ENCODE measurements around the gene ADGRD1.

ADGRD1 gene

GRCh38 chr12:131085125-131085815, 131.6 kb downstream of the ADGRD1 start:
- no peaks in the 10 kb centered on the region for H3K36me3 ChIP-seq (ENCODE audit: control insufficient read depth, insufficient read depth, low read length)
- no peak overlapping the region for H3K4me3 ChIP-seq (ENCODE audit: low read depth, low read length)
- no peaks in the 10 kb centered on the region for H3K9me3 ChIP-seq (ENCODE audit: control insufficient read depth, insufficient read depth, low read length)
- no peaks in the 10 kb centered on the region for H3K27me3 ChIP-seq (ENCODE audit: control insufficient read depth, insufficient read depth, low read length)
- no peak overlapping the region for H3K9ac ChIP-seq (ENCODE audit: low read depth, low read length)
- H3K4me1 ChIP-seq (ENCODE audit: control insufficient read depth, insufficient read depth, low read length): no peaks in the 10 kb centered on the region

GRCh38 chr12:131085816-131086591, 132.3 kb downstream of the ADGRD1 start:
- Histone ChIP-seq H3K4me3 (ENCODE audit: low read depth, low read length) (no peak overlapping the region), H3K4me1 (ENCODE audit: control insufficient read depth, insufficient read depth, low read length) (no peaks in the 10 kb centered on the region), H3K36me3 (ENCODE audit: control insufficient read depth, insufficient read depth, low read length) (no peaks in the 10 kb centered on the region), H3K9ac (ENCODE audit: low read depth, low read length) (no peak overlapping the region), H3K27me3 (ENCODE audit: control insufficient read depth, insufficient read depth, low read length) (no peaks in the 10 kb centered on the region), H3K9me3 (ENCODE audit: control insufficient read depth, insufficient read depth, low read length) (no peaks in the 10 kb centered on the region)

- H3K27me3 ChIP-seq (ENCODE audit: control insufficient read depth, insufficient read depth, low read length): no peaks in the 10 kb centered on the region
- H3K4me1 ChIP-seq (ENCODE audit: control insufficient read depth, insufficient read depth, low read length): no peaks in the 10 kb centered on the region
- no peaks in the 10 kb centered on the region for H3K9me3 ChIP-seq (ENCODE audit: control insufficient read depth, insufficient read depth, low read length)
- no peaks in the 10 kb centered on the region for H3K36me3 ChIP-seq (ENCODE audit: control insufficient read depth, insufficient read depth, low read length)
- no peak overlapping the region for H3K4me3 ChIP-seq (ENCODE audit: low read depth, low read length)
- no peak overlapping the region for H3K9ac ChIP-seq (ENCODE audit: low read depth, low read length)
Observed at GRCh38 chr12:131087302-131087818, 133.7 kb downstream of the ADGRD1 start.

- no peak overlapping the region for H3K4me3 ChIP-seq (ENCODE audit: low read depth, low read length)
- H3K9me3 ChIP-seq (ENCODE audit: control insufficient read depth, insufficient read depth, low read length): no peaks in the 10 kb centered on the region
- H3K27me3 ChIP-seq (ENCODE audit: control insufficient read depth, insufficient read depth, low read length): no peaks in the 10 kb centered on the region
- no peak overlapping the region for H3K9ac ChIP-seq (ENCODE audit: low read depth, low read length)
- H3K36me3 ChIP-seq (ENCODE audit: control insufficient read depth, insufficient read depth, low read length): no peaks in the 10 kb centered on the region
- H3K4me1 ChIP-seq (ENCODE audit: control insufficient read depth, insufficient read depth, low read length): no peaks in the 10 kb centered on the region
Observed at GRCh38 chr12:131087991-131088700, 134.4 kb downstream of the ADGRD1 start.

GRCh38 chr12:131088701-131089530, 135.2 kb downstream of the ADGRD1 start:
- H3K4me3 ChIP-seq (ENCODE audit: low read depth, low read length): no peak overlapping the region
- H3K4me1 ChIP-seq (ENCODE audit: control insufficient read depth, insufficient read depth, low read length): no peaks in the 10 kb centered on the region
- H3K27me3 ChIP-seq (ENCODE audit: control insufficient read depth, insufficient read depth, low read length): no peaks in the 10 kb centered on the region
- no peaks in the 10 kb centered on the region for H3K9me3 ChIP-seq (ENCODE audit: control insufficient read depth, insufficient read depth, low read length)
- no peaks in the 10 kb centered on the region for H3K36me3 ChIP-seq (ENCODE audit: control insufficient read depth, insufficient read depth, low read length)
- H3K9ac ChIP-seq (ENCODE audit: low read depth, low read length): no peak overlapping the region

GRCh38 chr12:131089531-131090273, 136.0 kb downstream of the ADGRD1 start:
- no peaks in the 10 kb centered on the region for H3K4me1 ChIP-seq (ENCODE audit: control insufficient read depth, insufficient read depth, low read length)
- H3K4me3 ChIP-seq (ENCODE audit: low read depth, low read length): no peak overlapping the region
- H3K9me3 ChIP-seq (ENCODE audit: control insufficient read depth, insufficient read depth, low read length): no peaks in the 10 kb centered on the region
- no peaks in the 10 kb centered on the region for H3K27me3 ChIP-seq (ENCODE audit: control insufficient read depth, insufficient read depth, low read length)
- no peak overlapping the region for H3K9ac ChIP-seq (ENCODE audit: low read depth, low read length)
- H3K36me3 ChIP-seq (ENCODE audit: control insufficient read depth, insufficient read depth, low read length): no peaks in the 10 kb centered on the region

- H3K36me3 ChIP-seq (ENCODE audit: control insufficient read depth, insufficient read depth, low read length): no peaks in the 10 kb centered on the region
- no peak overlapping the region for H3K4me3 ChIP-seq (ENCODE audit: low read depth, low read length)
- no peak overlapping the region for H3K9ac ChIP-seq (ENCODE audit: low read depth, low read length)
- H3K4me1 ChIP-seq (ENCODE audit: control insufficient read depth, insufficient read depth, low read length): no peaks in the 10 kb centered on the region
- no peaks in the 10 kb centered on the region for H3K9me3 ChIP-seq (ENCODE audit: control insufficient read depth, insufficient read depth, low read length)
- no peaks in the 10 kb centered on the region for H3K27me3 ChIP-seq (ENCODE audit: control insufficient read depth, insufficient read depth, low read length)
Observed at GRCh38 chr12:131090274-131091210, 136.8 kb downstream of the ADGRD1 start.

- Histone ChIP-seq H3K4me3 (ENCODE audit: low read depth, low read length) (no peak overlapping the region), H3K36me3 (ENCODE audit: control insufficient read depth, insufficient read depth, low read length) (no peaks in the 10 kb centered on the region), H3K9ac (ENCODE audit: low read depth, low read length) (no peak overlapping the region)
Observed at GRCh38 chr12:131091413-131091975, 137.8 kb downstream of the ADGRD1 start.

GRCh38 chr12:131091976-131092691, 138.4 kb downstream of the ADGRD1 start:
- no peaks in the 10 kb centered on the region for H3K27me3 ChIP-seq (ENCODE audit: control insufficient read depth, insufficient read depth, low read length)
- no peak overlapping the region for H3K9ac ChIP-seq (ENCODE audit: low read depth, low read length)
- no peaks in the 10 kb centered on the region for H3K9me3 ChIP-seq (ENCODE audit: control insufficient read depth, insufficient read depth, low read length)
- H3K4me3 ChIP-seq (ENCODE audit: low read depth, low read length): no peak overlapping the region
- H3K4me1 ChIP-seq (ENCODE audit: control insufficient read depth, insufficient read depth, low read length): no peaks in the 10 kb centered on the region
- H3K36me3 ChIP-seq (ENCODE audit: control insufficient read depth, insufficient read depth, low read length): no peaks in the 10 kb centered on the region

More at GRCh38 chr12:131091413-131091975, 137.8 kb downstream of the ADGRD1 start:
- Histone ChIP-seq H3K9me3 (ENCODE audit: control insufficient read depth, insufficient read depth, low read length) (no peaks in the 10 kb centered on the region), H3K27me3 (ENCODE audit: control insufficient read depth, insufficient read depth, low read length) (no peaks in the 10 kb centered on the region), H3K4me1 (ENCODE audit: control insufficient read depth, insufficient read depth, low read length) (no peaks in the 10 kb centered on the region)
